SU-DHL-6 (cell line): ENCODE results near the gene WWOX.

Source experiments
- H2AFZ ChIP-seq: fragments of 200-600 bp; sonication (generic); 2 replicates; pipeline ENCODE4 v1.6.1; 2014; ENCODE audit warnings: low read depth, mild to moderate bottlenecking, moderate library complexity, mixed read lengths, antibody characterized with exemption, low read length; ENCODE audit not compliant: severe bottlenecking
- H3F3A ChIP-seq: fragments of 200-600 bp; shearing (Covaris generic); 2 replicates; pipeline ENCODE4 v1.6.0; 2016; ENCODE audit warnings: antibody characterized with exemption, mild to moderate bottlenecking; ENCODE audit not compliant: insufficient read depth
- H3K27ac ChIP-seq: fragments of 200-600 bp; sonication (generic); 2 replicates; pipeline ENCODE4 v1.5.1; 2016; ENCODE audit warnings: low read depth, mild to moderate bottlenecking, low read length, moderate library complexity, mixed read lengths
- H3K27me3 ChIP-seq: fragments of 200-600 bp; sonication (generic), shearing (Covaris generic); 2 replicates; pipeline ENCODE4 v1.6.0; 2014; ENCODE audit warnings: mild to moderate bottlenecking, low read length
- H3K36me3 ChIP-seq: fragments of 200-600 bp; sonication (generic); 2 replicates; pipeline ENCODE4 v1.6.1; 2014; ENCODE audit warnings: mild to moderate bottlenecking, low read length, mixed read lengths
- H3K4me2 ChIP-seq: fragments of 300-600, 200-600 bp; shearing (Covaris generic), sonication (generic); 2 replicates; pipeline ENCODE4 v1.6.0; 2014; ENCODE audit warnings: low read length, low read depth, mild to moderate bottlenecking; ENCODE audit not compliant: poor library complexity, severe bottlenecking
- H3K4me3 ChIP-seq: fragments of 200-600 bp; sonication (generic); 2 replicates; pipeline ENCODE4 v1.5.1; 2014; ENCODE audit warnings: antibody characterized with exemption, low read length, mild to moderate bottlenecking, mixed read lengths; ENCODE audit not compliant: insufficient read depth, poor library complexity, severe bottlenecking
- H3K79me2 ChIP-seq: fragments of 200-600 bp; sonication (generic); 2 replicates; pipeline ENCODE4 v1.6.1; 2014; ENCODE audit warnings: mild to moderate bottlenecking, low read length, moderate library complexity; ENCODE audit not compliant: insufficient read depth
- H3K9ac ChIP-seq: fragments of 200-600 bp; sonication (generic); 2 replicates; pipeline ENCODE4 v1.7.0; 2014; ENCODE audit warnings: mild to moderate bottlenecking, low read length
- H3K9me2 ChIP-seq: fragments of 200-600 bp; sonication (generic); replicated peaks from 2 replicates; pipeline ENCODE4 v1.6.1; 2014; ENCODE audit warnings: low read length; ENCODE audit not compliant: insufficient read depth
- H3K9me3 ChIP-seq: fragments of 200-600 bp; sonication (generic); 2 replicates; pipeline ENCODE4 v1.6.1; 2014; ENCODE audit warnings: low read length, mixed read lengths; ENCODE audit not compliant: insufficient read depth
- H4K20me1 ChIP-seq: fragments of 200-600 bp; sonication (generic); 2 replicates; pipeline ENCODE4 v1.6.1; 2014; ENCODE audit warnings: low read depth, mild to moderate bottlenecking, antibody characterized with exemption, low read length, moderate library complexity, mixed read lengths
- EZH2phosphoT487 ChIP-seq: fragments of 200-600 bp; sonication (generic), shearing (Covaris generic); conservative IDR thresholded peaks from 2 replicates; pipeline ENCODE4 v1.6.1; 2018; ENCODE audit warnings: mild to moderate bottlenecking, antibody characterized with exemption, low read length, moderate library complexity, mixed read lengths
- TF ChIP-seq, protein P1 (sequence below): fragments of 200-600 bp; sonication (generic); IDR thresholded peaks from one replicate; pipeline ENCODE4 v1.5.1; 2017; ENCODE audit warnings: antibody characterized with exemption, mild to moderate bottlenecking, low read length, moderate library complexity; ENCODE audit not compliant: insufficient read depth, poor library complexity, severe bottlenecking

The WWOX gene

DNA sequence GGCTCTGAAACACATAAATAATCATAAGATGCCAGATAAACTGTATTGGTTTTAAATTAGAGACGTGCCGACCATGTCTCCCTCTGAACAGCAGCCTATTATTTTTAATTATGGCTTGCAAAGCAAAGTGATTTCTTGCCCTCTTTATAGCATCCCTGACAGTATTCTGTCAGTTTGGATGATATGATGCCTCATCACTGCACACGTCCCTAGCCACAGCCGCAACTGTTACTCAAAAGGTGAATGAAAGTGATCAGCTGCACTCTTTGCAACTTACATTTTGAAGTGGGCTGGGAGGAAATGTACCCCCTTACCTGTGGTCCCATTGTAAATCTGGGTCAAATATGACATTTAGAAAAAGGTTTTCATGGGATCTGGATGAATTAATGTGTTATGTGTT is 1111.2 kb downstream of the WWOX start:
- no peaks in the 10 kb centered on the region for H3K9me2 ChIP-seq
- no peaks in the 10 kb centered on the region for H3K27me3 ChIP-seq
- TF ChIP-seq, protein P1, sequence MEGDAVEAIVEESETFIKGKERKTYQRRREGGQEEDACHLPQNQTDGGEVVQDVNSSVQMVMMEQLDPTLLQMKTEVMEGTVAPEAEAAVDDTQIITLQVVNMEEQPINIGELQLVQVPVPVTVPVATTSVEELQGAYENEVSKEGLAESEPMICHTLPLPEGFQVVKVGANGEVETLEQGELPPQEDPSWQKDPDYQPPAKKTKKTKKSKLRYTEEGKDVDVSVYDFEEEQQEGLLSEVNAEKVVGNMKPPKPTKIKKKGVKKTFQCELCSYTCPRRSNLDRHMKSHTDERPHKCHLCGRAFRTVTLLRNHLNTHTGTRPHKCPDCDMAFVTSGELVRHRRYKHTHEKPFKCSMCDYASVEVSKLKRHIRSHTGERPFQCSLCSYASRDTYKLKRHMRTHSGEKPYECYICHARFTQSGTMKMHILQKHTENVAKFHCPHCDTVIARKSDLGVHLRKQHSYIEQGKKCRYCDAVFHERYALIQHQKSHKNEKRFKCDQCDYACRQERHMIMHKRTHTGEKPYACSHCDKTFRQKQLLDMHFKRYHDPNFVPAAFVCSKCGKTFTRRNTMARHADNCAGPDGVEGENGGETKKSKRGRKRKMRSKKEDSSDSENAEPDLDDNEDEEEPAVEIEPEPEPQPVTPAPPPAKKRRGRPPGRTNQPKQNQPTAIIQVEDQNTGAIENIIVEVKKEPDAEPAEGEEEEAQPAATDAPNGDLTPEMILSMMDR: no peak
- no peak for TF ChIP-seq EZH2phosphoT487
- H3K9ac ChIP-seq: no peak overlapping the region
- H3K4me2 ChIP-seq: no peak overlapping the region
- H3F3A ChIP-seq: no peaks in the 10 kb centered on the region
- no peaks in the 10 kb centered on the region for H3K79me2 ChIP-seq
- no peaks in the 10 kb centered on the region for H3K9me3 ChIP-seq
- H2AFZ ChIP-seq: no peak overlapping the region
- no peak overlapping the region for H3K27ac ChIP-seq
- H3K4me3 ChIP-seq: no peak overlapping the region
- H4K20me1 ChIP-seq: no peaks in the 10 kb centered on the region
- H3K36me3 ChIP-seq: no peaks in the 10 kb centered on the region

DNA sequence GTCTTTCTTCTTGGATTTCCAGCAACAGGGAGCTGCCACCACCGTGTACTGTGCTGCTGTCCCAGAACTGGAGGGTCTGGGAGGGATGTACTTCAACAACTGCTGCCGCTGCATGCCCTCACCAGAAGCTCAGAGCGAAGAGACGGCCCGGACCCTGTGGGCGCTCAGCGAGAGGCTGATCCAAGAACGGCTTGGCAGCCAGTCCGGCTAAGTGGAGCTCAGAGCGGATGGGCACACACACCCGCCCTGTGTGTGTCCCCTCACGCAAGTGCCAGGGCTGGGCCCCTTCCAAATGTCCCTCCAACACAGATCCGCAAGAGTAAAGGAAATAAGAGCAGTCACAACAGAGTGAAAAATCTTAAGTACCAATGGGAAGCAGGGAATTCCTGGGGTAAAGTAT is 1112.1 kb downstream of the WWOX start:
- Histone ChIP-seq H3F3A (no peaks in the 10 kb centered on the region), H2AFZ (no peak overlapping the region), H3K4me2 (no peak overlapping the region), H3K9me2 (no peaks in the 10 kb centered on the region), H3K27ac (no peak overlapping the region), H3K4me3 (no peak overlapping the region), H3K9me3 (no peaks in the 10 kb centered on the region), H3K27me3 (no peaks in the 10 kb centered on the region), H3K79me2 (no peaks in the 10 kb centered on the region), H3K9ac (no peak overlapping the region), H3K36me3 (no peaks in the 10 kb centered on the region), H4K20me1 (no peaks in the 10 kb centered on the region)
- TF ChIP-seq, protein P1: no peak
- TF ChIP-seq EZH2phosphoT487: no peak

DNA sequence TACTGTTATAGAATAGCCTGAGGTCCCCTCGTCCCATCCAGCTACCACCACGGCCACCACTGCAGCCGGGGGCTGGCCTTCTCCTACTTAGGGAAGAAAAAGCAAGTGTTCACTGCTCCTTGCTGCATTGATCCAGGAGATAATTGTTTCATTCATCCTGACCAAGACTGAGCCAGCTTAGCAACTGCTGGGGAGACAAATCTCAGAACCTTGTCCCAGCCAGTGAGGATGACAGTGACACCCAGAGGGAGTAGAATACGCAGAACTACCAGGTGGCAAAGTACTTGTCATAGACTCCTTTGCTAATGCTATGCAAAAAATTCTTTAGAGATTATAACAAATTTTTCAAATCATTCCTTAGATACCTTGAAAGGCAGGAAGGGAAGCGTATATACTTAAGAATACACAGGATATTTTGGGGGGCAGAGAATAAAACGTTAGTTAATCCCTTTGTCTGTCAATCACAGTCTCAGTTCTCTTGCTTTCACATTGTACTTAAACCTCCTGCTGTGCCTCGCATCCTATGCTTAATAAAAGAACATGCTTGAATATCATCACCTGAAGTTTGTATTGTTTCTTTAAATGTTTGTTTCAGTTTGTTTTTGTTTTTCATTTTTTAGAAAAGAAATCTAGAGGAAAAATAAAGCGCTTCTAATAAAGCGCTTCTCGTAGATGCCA is 1112.8 kb downstream of the WWOX start:
- H3F3A ChIP-seq: no peaks in the 10 kb centered on the region
- H3K4me2 ChIP-seq: no peak overlapping the region
- no peaks in the 10 kb centered on the region for H3K9me3 ChIP-seq
- no peak overlapping the region for H3K27ac ChIP-seq
- H4K20me1 ChIP-seq: no peaks in the 10 kb centered on the region
- H3K4me3 ChIP-seq: no peak overlapping the region
- H3K27me3 ChIP-seq: no peaks in the 10 kb centered on the region
- no peaks in the 10 kb centered on the region for H3K9me2 ChIP-seq
- H3K36me3 ChIP-seq: no peaks in the 10 kb centered on the region
- TF ChIP-seq EZH2phosphoT487: no peak
- TF ChIP-seq, protein P1: no peak
- no peaks in the 10 kb centered on the region for H3K79me2 ChIP-seq
- H3K9ac ChIP-seq: no peak overlapping the region
- no peak overlapping the region for H2AFZ ChIP-seq
